Trophoblast cell (in vitro differentiated cells and primary cell): Measurements from ENCODE around the gene NR0B1.

Source experiments
- DNase-seq, 2 donors: peaks; one replicate each; pipeline ENCODE4 v3.0.0-alpha.2; 2016
- H2AFZ ChIP-seq: 2 replicates; pipeline ENCODE4 v1.6.1; 2013; ENCODE audit warnings: low read length, moderate library complexity, mild to moderate bottlenecking; ENCODE audit not compliant: insufficient read depth, poor library complexity
- H2AK5ac ChIP-seq: 2 replicates; pipeline ENCODE4 v1.6.1; 2013; ENCODE audit warnings: mild to moderate bottlenecking, low read length
- H2BK120ac ChIP-seq: 2 replicates; pipeline ENCODE4 v1.6.1; 2013; ENCODE audit warnings: low read length, mild to moderate bottlenecking, moderate library complexity; ENCODE audit not compliant: insufficient read depth, poor library complexity
- H2BK12ac ChIP-seq: 2 replicates; pipeline ENCODE4 v1.6.1; 2013; ENCODE audit warnings: mild to moderate bottlenecking, low read length, moderate library complexity
- H2BK5ac ChIP-seq: 2 replicates; pipeline ENCODE4 v1.6.1; 2013; ENCODE audit warnings: low read length, low read depth, moderate library complexity, mild to moderate bottlenecking; ENCODE audit not compliant: poor library complexity
- H3K14ac ChIP-seq: 2 replicates; pipeline ENCODE4 v1.6.1; 2013; ENCODE audit warnings: mild to moderate bottlenecking, low read length
- H3K18ac ChIP-seq: 2 replicates; pipeline ENCODE4 v1.6.1; 2013; ENCODE audit warnings: mild to moderate bottlenecking, low read length
- H3K23ac ChIP-seq: 2 replicates; pipeline ENCODE4 v1.6.1; 2013; ENCODE audit warnings: low read length
- H3K27ac ChIP-seq: 2 replicates; pipeline ENCODE4 v1.5.1; 2013; ENCODE audit warnings: low read depth, mild to moderate bottlenecking, inconsistent platforms, low read length, moderate library complexity
- H3K27me3 ChIP-seq: 2 replicates; pipeline ENCODE4 v1.6.1; 2013; ENCODE audit warnings: inconsistent platforms, mild to moderate bottlenecking, low read length, moderate library complexity; ENCODE audit not compliant: insufficient read depth
- H3K36me3 ChIP-seq, 2 experiments: 1 replicate in 1 of 2; 2 replicates in 1 of 2; pipeline ENCODE4 v1.6.1; 2013; ENCODE audit warnings: low read length in 2 of 2, mild to moderate bottlenecking in 2 of 2, moderate library complexity in 1 of 2; ENCODE audit not compliant: insufficient read depth in 2 of 2, control insufficient read depth in 1 of 2
- H3K4ac ChIP-seq: 2 replicates; pipeline ENCODE4 v1.6.1; 2013; ENCODE audit warnings: low read depth, mild to moderate bottlenecking, low read length, moderate library complexity
- H3K4me1 ChIP-seq, 2 experiments: 1 replicate in 1 of 2; 2 replicates in 1 of 2; pipeline ENCODE4 v1.6.1; 2013; ENCODE audit warnings: low read length in 2 of 2, mild to moderate bottlenecking in 2 of 2, moderate library complexity in 1 of 2; ENCODE audit not compliant: insufficient read depth in 2 of 2, control insufficient read depth in 1 of 2
- H3K4me2 ChIP-seq: 2 replicates; pipeline ENCODE4 v1.6.1; 2013; ENCODE audit warnings: inconsistent platforms, mild to moderate bottlenecking, low read length, moderate library complexity
- H3K4me3 ChIP-seq: 2 replicates; pipeline ENCODE4 v1.5.1; 2013; ENCODE audit warnings: mild to moderate bottlenecking, low read depth, low read length, inconsistent platforms
- H3K79me1 ChIP-seq: one replicate; pipeline ENCODE4 v1.6.1; 2013; ENCODE audit warnings: low read length
- H3K79me2 ChIP-seq: 2 replicates; pipeline ENCODE4 v1.6.1; 2013; ENCODE audit warnings: low read length, mild to moderate bottlenecking; ENCODE audit not compliant: control insufficient read depth, insufficient read depth, poor library complexity
- H3K9ac ChIP-seq: 2 replicates; pipeline ENCODE4 v1.6.1; 2013; ENCODE audit warnings: mild to moderate bottlenecking, low read length
- H3K9me3 ChIP-seq: 2 replicates; pipeline ENCODE4 v1.6.1; 2013; ENCODE audit warnings: low read depth, mild to moderate bottlenecking, control low read depth, inconsistent platforms, low read length; ENCODE audit not compliant: insufficient read depth
- H4K12ac ChIP-seq: 2 replicates; pipeline ENCODE4 v1.6.1; 2013; ENCODE audit warnings: low read depth, mild to moderate bottlenecking, low read length, moderate library complexity
- H4K8ac ChIP-seq: 2 replicates; pipeline ENCODE4 v1.6.1; 2013; ENCODE audit warnings: low read depth, mild to moderate bottlenecking, low read length, moderate library complexity
- H4K91ac ChIP-seq: one replicate; pipeline ENCODE4 v1.6.1; 2013; ENCODE audit warnings: low read depth, mild to moderate bottlenecking, low read length, moderate library complexity
- WGBS: extraction: QIAGEN DNeasy Blood & Tissue Kit; methylation state at CpG from one replicate; pipeline ENCODE4 v1.1.7; 2013; ENCODE audit warnings: missing lambda C conversion rate; ENCODE audit not compliant: insufficient read length, insufficient coverage; ENCODE audit errors: extremely low coverage; 5-methylcytosine and 5-hydroxymethylcytosine counted together

Gene NR0B1

DNA sequence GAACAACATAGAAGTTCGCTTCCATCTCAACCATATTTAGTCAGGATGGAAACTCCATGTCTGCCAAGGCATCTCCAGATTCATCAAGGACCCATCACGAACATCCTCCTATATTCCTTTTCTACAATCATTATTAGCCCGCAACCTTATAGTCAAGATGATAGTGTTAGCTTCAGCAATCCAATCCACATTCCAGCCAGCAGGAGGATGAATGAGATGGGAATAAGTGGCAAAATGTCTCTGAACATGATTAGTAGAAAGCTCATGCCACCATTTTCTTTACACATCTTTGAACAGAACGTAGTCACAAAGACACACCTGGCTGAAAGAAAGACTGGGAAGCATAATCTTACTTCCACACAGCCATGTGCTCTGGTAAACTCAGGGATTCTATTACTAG, 18.6 kb upstream of the NR0B1 start:
- WGBS = no CpG with 5 or more reads among the region's 4 CpGs
- no peak overlapping the region for H4K12ac ChIP-seq

DNA sequence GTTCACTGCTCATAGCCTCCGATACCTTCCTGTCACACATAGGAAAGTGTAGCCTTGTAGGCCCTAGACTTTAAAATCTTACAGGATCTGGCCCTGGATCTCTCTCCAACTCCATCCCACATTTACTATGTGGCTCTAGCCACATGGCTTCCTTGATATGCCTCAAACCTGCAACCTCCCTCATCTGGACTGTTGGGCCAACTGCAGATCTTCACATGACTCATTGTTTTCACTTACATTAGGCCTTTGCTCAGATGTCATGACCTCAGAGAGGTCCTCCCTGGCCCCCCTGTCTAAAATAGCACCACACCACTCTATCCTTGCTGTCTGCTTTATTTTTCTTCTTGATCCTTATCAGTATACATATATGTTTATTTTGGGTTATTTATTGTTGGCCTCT, 8.1 kb upstream of the NR0B1 start:
- no peak overlapping the region for H2AFZ ChIP-seq
- no peak overlapping the region for H4K8ac ChIP-seq
- H2BK120ac ChIP-seq = no peak overlapping the region
- no peak overlapping the region for H3K9ac ChIP-seq
- no peaks in the 10 kb centered on the region for H3K79me1 ChIP-seq
- H3K27me3 ChIP-seq = no peaks in the 10 kb centered on the region
- no peak overlapping the region for H3K18ac ChIP-seq
- no peak overlapping the region for H3K4ac ChIP-seq
- no peak overlapping the region for H2BK12ac ChIP-seq
- H3K36me3 ChIP-seq = no peaks in the 10 kb centered on the region
- H2AK5ac ChIP-seq = no peak overlapping the region
- no peak overlapping the region for H4K12ac ChIP-seq
- H3K9me3 ChIP-seq = no peaks in the 10 kb centered on the region
- no peak for DNase-seq
- no peaks in the 10 kb centered on the region for H3K79me2 ChIP-seq
- no peak overlapping the region for H3K4me3 ChIP-seq
- no peak overlapping the region for H2BK5ac ChIP-seq
- H3K4me2 ChIP-seq = no peak overlapping the region
- no peak overlapping the region for H3K23ac ChIP-seq
- H4K91ac ChIP-seq = no peak overlapping the region
- WGBS = no CpG with 5 or more reads among the region's 1 CpG
- H3K14ac ChIP-seq = no peak overlapping the region
- no peaks in the 10 kb centered on the region for H3K4me1 ChIP-seq
- no peak overlapping the region for H3K27ac ChIP-seq

More for the DNA sequence above, 18.6 kb upstream of the NR0B1 start:
- Histone ChIP-seq H3K14ac (no peak overlapping the region), H2AK5ac (no peak overlapping the region), H3K79me1 (no peaks in the 10 kb centered on the region), H2BK120ac (no peak overlapping the region), H3K9me3 (no peaks in the 10 kb centered on the region), H2AFZ (no peak overlapping the region), H3K79me2 (no peaks in the 10 kb centered on the region), H3K18ac (no peak overlapping the region), H3K27ac (no peak overlapping the region), H3K23ac (no peak overlapping the region), H3K4me2 (no peak overlapping the region), H4K91ac (no peak overlapping the region), H3K36me3 (no peaks in the 10 kb centered on the region), H2BK5ac (no peak overlapping the region), H4K8ac (no peak overlapping the region), H3K27me3 (no peaks in the 10 kb centered on the region), H2BK12ac (no peak overlapping the region), H3K4ac (no peak overlapping the region), H3K4me3 (no peak overlapping the region), H3K9ac (no peak overlapping the region), H3K4me1 (no peaks in the 10 kb centered on the region)
- DNase-seq = peak in 1 of 2 donors; percentile 2

- no peaks in the 10 kb centered on the region for H3K79me2 ChIP-seq
Observed at GRCh38 chrX:30313322-30313721, 4.1 kb upstream of the NR0B1 start.

GRCh38 chrX:30312858-30313257, 3.7 kb upstream of the NR0B1 start:
- H4K12ac ChIP-seq = no peak overlapping the region
- no peak overlapping the region for H3K27ac ChIP-seq
- H3K27me3 ChIP-seq = peaks cover 17% of the 10 kb centered on the region
- H3K4ac ChIP-seq = no peak overlapping the region
- H3K4me2 ChIP-seq = no peak overlapping the region
- H2AFZ ChIP-seq = no peak overlapping the region
- H4K91ac ChIP-seq = no peak overlapping the region
- no peak overlapping the region for H3K23ac ChIP-seq
- no peaks in the 10 kb centered on the region for H3K79me1 ChIP-seq
- H3K4me1 ChIP-seq = peaks cover 0 to 8% of the 10 kb centered on the region in 2 experiments
- no peak overlapping the region for H3K18ac ChIP-seq
- H2BK5ac ChIP-seq = no peak overlapping the region
- no peaks in the 10 kb centered on the region for H3K36me3 ChIP-seq
- no peak overlapping the region for H3K4me3 ChIP-seq
- H2BK12ac ChIP-seq = no peak overlapping the region
- no peak overlapping the region for H2AK5ac ChIP-seq
- no peak overlapping the region for H3K14ac ChIP-seq
- H4K8ac ChIP-seq = no peak overlapping the region
- H2BK120ac ChIP-seq = no peak overlapping the region
- H3K79me2 ChIP-seq = no peaks in the 10 kb centered on the region
- no peak overlapping the region for H3K9ac ChIP-seq
- DNase-seq = no peak
- WGBS = no CpG with 5 or more reads among the region's 5 CpGs
- no peaks in the 10 kb centered on the region for H3K9me3 ChIP-seq

More at GRCh38 chrX:30313322-30313721, 4.1 kb upstream of the NR0B1 start:
- no peak overlapping the region for H2AK5ac ChIP-seq
- H2BK5ac ChIP-seq = no peak overlapping the region
- DNase-seq = no peak
- H4K8ac ChIP-seq = no peak overlapping the region
- H4K91ac ChIP-seq = no peak overlapping the region
- no peak overlapping the region for H2AFZ ChIP-seq
- H3K18ac ChIP-seq = no peak overlapping the region
- H3K4ac ChIP-seq = no peak overlapping the region
- H2BK120ac ChIP-seq = no peak overlapping the region
- no peak overlapping the region for H3K14ac ChIP-seq
- H3K23ac ChIP-seq = no peak overlapping the region
- no peaks in the 10 kb centered on the region for H3K36me3 ChIP-seq
- WGBS = no CpG with 5 or more reads among the region's 3 CpGs
- H3K27me3 ChIP-seq = peaks cover 13% of the 10 kb centered on the region
- H3K4me2 ChIP-seq = no peak overlapping the region
- H3K9me3 ChIP-seq = no peaks in the 10 kb centered on the region
- H3K9ac ChIP-seq = no peak overlapping the region
- no peak overlapping the region for H4K12ac ChIP-seq
- no peak overlapping the region for H3K4me3 ChIP-seq
- no peaks in the 10 kb centered on the region for H3K79me1 ChIP-seq
- H3K4me1 ChIP-seq = peaks cover 0 to 6% of the 10 kb centered on the region in 2 experiments
- no peak overlapping the region for H3K27ac ChIP-seq
- H2BK12ac ChIP-seq = no peak overlapping the region
